HG03139 (cell line): ENCODE results near the gene CDHR3.

Experiments
- ATAC-seq: cut with Tn5 transposase; IDR thresholded peaks from one replicate; pipeline ENCODE4 v1.9.1; 2021; ENCODE audit not compliant: unreplicated experiment

Gene CDHR3

GRCh38 chr7:106080300-106080987, 117.4 kb downstream of the CDHR3 start:
- ATAC-seq = no peak

GRCh38 chr7:106082087-106082854, 119.2 kb downstream of the CDHR3 start:
- ATAC-seq = no peak
